Pons (tissue), 1 donor: ENCODE data around the gene KLHL25.
"Not testable (repeated sequence)": the region's sequence is repeated elsewhere in the genome, so short reads cannot be mapped to it uniquely, and the experiment has no call there.

Source experiments
- DNase-seq: peaks from one replicate; pipeline ENCODE4 v3.0.0-alpha.2; 2016; ENCODE audit warnings: low spot score

Gene KLHL25

GRCh38 chr15:85794598-85795336 is at the start of gene KLHL25:
KLHL25 (minus strand) TSS chr15:85794925; CDS start chr15:85769810, 25,115 bp downstream.
- DNase-seq, result peak; percentile 95

GRCh38 chr15:85840802-85841152 is 46.1 kb upstream of the KLHL25 start:
- no peak for DNase-seq

GRCh38 chr15:85840079-85840801 is 45.5 kb upstream of the KLHL25 start:
- DNase-seq, result peak; percentile 50

- no peak for DNase-seq
These were observed 44.9 kb upstream of the KLHL25 start for GRCh38 chr15:85839643-85840042.

GRCh38 chr15:85838655-85839054 is 43.9 kb upstream of the KLHL25 start:
- DNase-seq, result no peak

GRCh38 chr15:85837881-85838280 is 43.2 kb upstream of the KLHL25 start:
- DNase-seq, result no peak

- no peak for DNase-seq
These were observed 42.3 kb upstream of the KLHL25 start for GRCh38 chr15:85837011-85837433.

- DNase-seq, result no peak
These were observed 39.9 kb upstream of the KLHL25 start for GRCh38 chr15:85834651-85835050.

- no peak for DNase-seq
These were observed 37.7 kb upstream of the KLHL25 start for GRCh38 chr15:85832394-85832793.

- DNase-seq, result peak; percentile 55
These were observed 36.8 kb upstream of the KLHL25 start for GRCh38 chr15:85831415-85832113.

- DNase-seq, result not testable (repeated sequence)
These were observed 35.0 kb upstream of the KLHL25 start for GRCh38 chr15:85829754-85830153.

- DNase-seq, result no peak
These were observed 34.1 kb upstream of the KLHL25 start for GRCh38 chr15:85828874-85829273.

- DNase-seq, result no peak
These were observed 33.4 kb upstream of the KLHL25 start for GRCh38 chr15:85828126-85828525.

GRCh38 chr15:85826756-85827515 is 32.2 kb upstream of the KLHL25 start:
- no peak for DNase-seq

- peak; percentile 44 for DNase-seq
These were observed 31.0 kb upstream of the KLHL25 start for GRCh38 chr15:85825719-85826118.

- no peak for DNase-seq
These were observed 30.4 kb upstream of the KLHL25 start for GRCh38 chr15:85825118-85825517.

- DNase-seq, result no peak
These were observed 26.8 kb upstream of the KLHL25 start for GRCh38 chr15:85821545-85821944.

GRCh38 chr15:85819938-85820337 is 25.2 kb upstream of the KLHL25 start:
- DNase-seq, result no peak

GRCh38 chr15:85813234-85813633 is 18.5 kb upstream of the KLHL25 start:
- no peak for DNase-seq

- DNase-seq, result no peak
These were observed 15.3 kb upstream of the KLHL25 start for GRCh38 chr15:85810075-85810474.

GRCh38 chr15:85805420-85805819 is 10.7 kb upstream of the KLHL25 start:
- DNase-seq, result no peak
